ENCODE data around the gene ZNF654. TPM values are rescaled to one million over a fixed set of nuclear protein-coding genes. Genes with fewer than 3 reads are reported as not detected.
A peak's percentile ranks its signal among the peaks of the same experiment; 100 is the strongest.

ZNF654 gene
- polyA plus RNA-seq, 1 donor from 2014 or later = 20.4 TPM

- H3K36me3 ChIP-seq (ENCODE audit: insufficient read depth, low read length) = no peaks in the 10 kb centered on the region
- TF ChIP-seq CTCF (IDR thresholded peaks at IDR 0.05; ENCODE audit: poor library complexity, severe bottlenecking) = no peak
- TF ChIP-seq MXI1 (conservative IDR thresholded peaks at IDR 0.05; ENCODE audit: poor library complexity, severe bottlenecking) = no peak
- no peak for TF ChIP-seq TAF1 (IDR thresholded peaks at IDR 0.05; ENCODE audit: low read depth)
- TF ChIP-seq REST (IDR thresholded peaks at IDR 0.05; ENCODE audit: borderline replicate concordance) = no peak
- no peak for TF ChIP-seq SMC3 (conservative IDR thresholded peaks at IDR 0.05; ENCODE audit: poor library complexity)
- TF ChIP-seq POLR2AphosphoS5 (IDR thresholded peaks at IDR 0.05) = no peak
- TF ChIP-seq EP300 (conservative IDR thresholded peaks at IDR 0.05; ENCODE audit: poor library complexity, severe bottlenecking) = no peak
- TF ChIP-seq RAD21 (conservative IDR thresholded peaks at IDR 0.05) = no peak
- no peak for TF ChIP-seq EZH2 (IDR thresholded peaks at IDR 0.05; ENCODE audit: borderline replicate concordance, insufficient read depth, low read length, poor library complexity, severe bottlenecking)
- no peak overlapping the region for H3K4me3 ChIP-seq (ENCODE audit: low read length)
- no peaks in the 10 kb centered on the region for H3K9me2 ChIP-seq (ENCODE audit: insufficient read depth, low read length)
- H3K79me2 ChIP-seq (replicated peaks; ENCODE audit: insufficient read depth, low read length) = no peaks in the 10 kb centered on the region
- no peak overlapping the region for H3K9ac ChIP-seq (ENCODE audit: low read length)
- no peak overlapping the region for H3K27ac ChIP-seq (ENCODE audit: low read length)
- H4K20me1 ChIP-seq (ENCODE audit: insufficient read depth) = no peaks in the 10 kb centered on the region
- no peaks in the 10 kb centered on the region for H3K9me3 ChIP-seq (ENCODE audit: low read length)
- no peaks in the 10 kb centered on the region for H3F3A ChIP-seq (ENCODE audit: insufficient read depth, low read length, poor library complexity, severe bottlenecking)
- H2AFZ ChIP-seq (ENCODE audit: low read depth, low read length) = no peak overlapping the region
- H3K4me2 ChIP-seq (ENCODE audit: low read length) = no peak overlapping the region
- H3K27me3 ChIP-seq (ENCODE audit: insufficient read depth, low read depth, low read length) = no peaks in the 10 kb centered on the region
Observed at GRCh38 chr3:88112289-88112688, 53.2 kb downstream of the ZNF654 start.

GRCh38 chr3:88113311-88114162, 54.5 kb downstream of the ZNF654 start:
- Histone ChIP-seq H3K9me3 (ENCODE audit: low read length) (no peaks in the 10 kb centered on the region), H3K9me2 (ENCODE audit: insufficient read depth, low read length) (no peaks in the 10 kb centered on the region), H3K36me3 (ENCODE audit: insufficient read depth, low read length) (no peaks in the 10 kb centered on the region), H3K4me2 (ENCODE audit: low read length) (no peak overlapping the region), H3K27me3 (ENCODE audit: insufficient read depth, low read depth, low read length) (no peaks in the 10 kb centered on the region), H4K20me1 (ENCODE audit: insufficient read depth) (no peaks in the 10 kb centered on the region), H3K9ac (ENCODE audit: low read length) (no peak overlapping the region), H3F3A (ENCODE audit: insufficient read depth, low read length, poor library complexity, severe bottlenecking) (no peaks in the 10 kb centered on the region), H2AFZ (ENCODE audit: low read depth, low read length) (no peak overlapping the region), H3K4me3 (ENCODE audit: low read length) (no peak overlapping the region), H3K79me2 (replicated peaks; ENCODE audit: insufficient read depth, low read length) (no peaks in the 10 kb centered on the region), H3K27ac (ENCODE audit: low read length) (no peak overlapping the region)
- TF ChIP-seq EZH2 (IDR thresholded peaks at IDR 0.05; ENCODE audit: borderline replicate concordance, insufficient read depth, low read length, poor library complexity, severe bottlenecking) (no peak), RAD21 (conservative IDR thresholded peaks at IDR 0.05) (peak; percentile 74), CTCF (IDR thresholded peaks at IDR 0.05; ENCODE audit: poor library complexity, severe bottlenecking) (peak; percentile 77), SMC3 (conservative IDR thresholded peaks at IDR 0.05; ENCODE audit: poor library complexity) (peak; percentile 61)
